Fibroblast of pulmonary artery (primary cell): ENCODE measurements around the gene RSAD2.

ENCODE experiments used
- DNase-seq: peaks from one replicate; pipeline ENCODE4 v3.0.0-alpha.2; 2010; ENCODE audit warnings: low read depth
- H3K4me3 ChIP-seq: replicated peaks from 2 replicates; pipeline ENCODE4 v1.5.1; 2011; ENCODE audit warnings: low read depth, mild to moderate bottlenecking, control low read depth, low read length, moderate library complexity
- TF ChIP-seq, protein P1 (sequence below): IDR thresholded peaks from 2 replicates; pipeline ENCODE4 v1.5.1; 2011; ENCODE audit warnings: mild to moderate bottlenecking, control low read depth, low read length, inconsistent platforms; ENCODE audit errors: missing control alignments

Gene RSAD2, protein sequence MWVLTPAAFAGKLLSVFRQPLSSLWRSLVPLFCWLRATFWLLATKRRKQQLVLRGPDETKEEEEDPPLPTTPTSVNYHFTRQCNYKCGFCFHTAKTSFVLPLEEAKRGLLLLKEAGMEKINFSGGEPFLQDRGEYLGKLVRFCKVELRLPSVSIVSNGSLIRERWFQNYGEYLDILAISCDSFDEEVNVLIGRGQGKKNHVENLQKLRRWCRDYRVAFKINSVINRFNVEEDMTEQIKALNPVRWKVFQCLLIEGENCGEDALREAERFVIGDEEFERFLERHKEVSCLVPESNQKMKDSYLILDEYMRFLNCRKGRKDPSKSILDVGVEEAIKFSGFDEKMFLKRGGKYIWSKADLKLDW

GRCh38 chr2:6877402-6878304, at the start of gene RSAD2:
TSS of gene RSAD2 (plus strand) at chr2:6877777. CDS start at chr2:6877801, 24 bp downstream.
- DNase-seq: peak; percentile 11
- TF ChIP-seq, protein P1, sequence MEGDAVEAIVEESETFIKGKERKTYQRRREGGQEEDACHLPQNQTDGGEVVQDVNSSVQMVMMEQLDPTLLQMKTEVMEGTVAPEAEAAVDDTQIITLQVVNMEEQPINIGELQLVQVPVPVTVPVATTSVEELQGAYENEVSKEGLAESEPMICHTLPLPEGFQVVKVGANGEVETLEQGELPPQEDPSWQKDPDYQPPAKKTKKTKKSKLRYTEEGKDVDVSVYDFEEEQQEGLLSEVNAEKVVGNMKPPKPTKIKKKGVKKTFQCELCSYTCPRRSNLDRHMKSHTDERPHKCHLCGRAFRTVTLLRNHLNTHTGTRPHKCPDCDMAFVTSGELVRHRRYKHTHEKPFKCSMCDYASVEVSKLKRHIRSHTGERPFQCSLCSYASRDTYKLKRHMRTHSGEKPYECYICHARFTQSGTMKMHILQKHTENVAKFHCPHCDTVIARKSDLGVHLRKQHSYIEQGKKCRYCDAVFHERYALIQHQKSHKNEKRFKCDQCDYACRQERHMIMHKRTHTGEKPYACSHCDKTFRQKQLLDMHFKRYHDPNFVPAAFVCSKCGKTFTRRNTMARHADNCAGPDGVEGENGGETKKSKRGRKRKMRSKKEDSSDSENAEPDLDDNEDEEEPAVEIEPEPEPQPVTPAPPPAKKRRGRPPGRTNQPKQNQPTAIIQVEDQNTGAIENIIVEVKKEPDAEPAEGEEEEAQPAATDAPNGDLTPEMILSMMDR: no peak
- H3K4me3 ChIP-seq: peak within 1 kb of the TSS; percentile 23

- TF ChIP-seq, protein P1: peak; percentile 36
- peak; percentile 50 for DNase-seq
- no peak overlapping the region for H3K4me3 ChIP-seq
These were observed 49.3 kb upstream of the RSAD2 start for GRCh38 chr2:6828299-6828584.

- DNase-seq: no peak
- TF ChIP-seq, protein P1: no peak
- no peak overlapping the region for H3K4me3 ChIP-seq
These were observed 46.3 kb upstream of the RSAD2 start for GRCh38 chr2:6831229-6831628.

DNA sequence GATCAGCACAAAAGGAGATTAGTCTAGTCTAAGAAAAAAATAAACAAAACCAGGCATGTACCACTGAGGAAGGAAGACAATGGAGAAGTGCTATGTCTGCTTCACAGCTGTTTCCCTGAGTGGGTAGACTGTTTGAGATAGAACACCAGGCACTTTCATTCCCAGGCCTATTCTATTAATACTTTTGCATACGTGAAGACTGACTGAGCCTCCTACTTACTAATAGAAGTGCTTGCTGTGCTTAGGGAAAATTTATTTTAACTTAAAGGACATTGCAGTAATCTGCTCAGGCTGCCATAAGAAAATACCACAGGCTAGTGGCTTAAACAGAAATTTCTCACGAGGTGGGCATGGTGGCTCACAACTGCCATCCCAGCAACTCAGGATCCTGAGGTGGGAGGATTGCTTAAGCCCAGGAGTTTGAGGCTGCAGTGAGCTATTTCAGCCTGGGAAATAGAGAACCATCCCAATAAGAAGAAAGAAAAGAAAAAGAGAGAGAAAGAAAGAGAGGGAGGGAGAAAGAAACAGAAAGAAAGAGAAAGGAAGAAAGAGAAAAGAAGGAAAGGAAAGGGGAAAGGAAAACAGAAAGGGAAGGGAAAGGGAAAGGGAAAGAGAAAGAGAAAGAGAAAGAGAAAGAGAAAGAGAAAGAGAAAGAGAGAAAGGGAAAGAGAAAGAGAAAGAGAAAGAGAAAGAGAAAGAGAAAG, 44.8 kb upstream of the RSAD2 start:
- no peak for DNase-seq
- no peak overlapping the region for H3K4me3 ChIP-seq
- TF ChIP-seq, protein P1: no peak

- TF ChIP-seq, protein P1: no peak
- DNase-seq: no peak
These were observed 44.3 kb upstream of the RSAD2 start for GRCh38 chr2:6833300-6833604.

GRCh38 chr2:6834163-6834562, 43.4 kb upstream of the RSAD2 start:
- DNase-seq: no peak
- TF ChIP-seq, protein P1: no peak
- H3K4me3 ChIP-seq: no peak overlapping the region

More at GRCh38 chr2:6833300-6833604, 44.3 kb upstream of the RSAD2 start:
- H3K4me3 ChIP-seq: no peak overlapping the region
